GM18517 (cell line): ENCODE data around the gene SLC49A3.

Source experiments
- ATAC-seq: cut with Tn5 transposase; IDR thresholded peaks from one replicate; pipeline ENCODE4 v1.9.1; 2021; ENCODE audit warnings: mild to moderate bottlenecking, moderate library complexity; ENCODE audit not compliant: unreplicated experiment

SLC49A3 gene

DNA sequence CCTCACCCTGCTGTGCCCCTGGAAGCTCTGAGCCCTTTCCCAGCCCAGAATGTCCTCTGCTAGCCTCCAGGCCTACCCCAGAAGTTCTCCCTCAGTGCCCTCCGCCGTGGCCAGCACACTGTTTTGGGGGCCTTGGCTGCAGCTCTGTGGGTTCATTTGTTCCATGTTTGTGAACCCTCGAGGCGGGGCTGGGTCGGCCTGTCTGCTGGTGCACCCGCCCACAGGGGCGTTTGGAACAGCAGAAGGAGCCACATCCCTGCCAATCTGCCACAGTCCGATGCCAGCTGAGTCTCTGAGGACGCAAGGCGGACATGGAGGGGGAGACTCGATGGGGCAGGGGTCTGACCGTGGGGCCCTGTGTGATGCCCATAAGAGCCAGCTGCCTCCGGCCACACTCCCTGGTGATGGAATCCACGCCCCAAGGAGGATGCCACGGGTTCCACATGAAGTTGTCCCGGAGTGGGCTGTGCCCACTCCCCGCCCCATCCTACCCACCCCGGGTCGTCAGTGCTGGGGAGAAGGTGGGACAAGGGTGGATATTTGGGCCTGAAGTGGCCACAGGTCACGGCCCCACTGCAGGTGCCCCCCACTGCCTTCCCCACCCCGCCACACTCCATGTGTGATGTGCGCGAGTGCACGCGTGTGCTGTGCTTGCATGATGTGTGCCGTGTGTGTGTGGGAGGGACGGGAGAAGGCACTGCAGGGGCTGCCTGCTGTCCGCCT, 22.0 kb downstream of the SLC49A3 start:
- ATAC-seq: no peak

DNA sequence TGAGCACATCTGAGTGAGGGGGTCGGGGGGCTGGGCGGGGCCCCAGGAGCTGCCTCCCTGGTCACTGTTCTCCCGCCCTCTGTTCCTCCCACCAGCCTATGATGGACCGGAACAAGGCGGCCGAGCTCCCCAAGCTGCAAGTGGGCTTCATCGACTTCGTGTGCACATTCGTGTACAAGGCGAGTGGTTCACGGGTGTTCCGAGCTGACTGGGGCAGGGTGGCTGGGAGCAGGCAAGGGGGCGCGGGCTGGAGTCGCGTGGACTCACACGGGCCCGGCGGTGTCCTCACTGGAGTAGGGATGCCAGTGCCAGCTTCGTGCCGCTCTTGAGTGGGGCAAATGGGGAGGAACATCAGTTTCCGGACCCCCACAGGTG, 22.5 kb downstream of the SLC49A3 start:
- ATAC-seq: no peak

GRCh38 chr4:665751-666435, 23.1 kb downstream of the SLC49A3 start:
- no peak for ATAC-seq

- no peak for ATAC-seq
Measured at GRCh38 chr4:665381-665750, 23.6 kb downstream of the SLC49A3 start.

- ATAC-seq: no peak
Measured at GRCh38 chr4:664713-665231, 24.2 kb downstream of the SLC49A3 start.

DNA sequence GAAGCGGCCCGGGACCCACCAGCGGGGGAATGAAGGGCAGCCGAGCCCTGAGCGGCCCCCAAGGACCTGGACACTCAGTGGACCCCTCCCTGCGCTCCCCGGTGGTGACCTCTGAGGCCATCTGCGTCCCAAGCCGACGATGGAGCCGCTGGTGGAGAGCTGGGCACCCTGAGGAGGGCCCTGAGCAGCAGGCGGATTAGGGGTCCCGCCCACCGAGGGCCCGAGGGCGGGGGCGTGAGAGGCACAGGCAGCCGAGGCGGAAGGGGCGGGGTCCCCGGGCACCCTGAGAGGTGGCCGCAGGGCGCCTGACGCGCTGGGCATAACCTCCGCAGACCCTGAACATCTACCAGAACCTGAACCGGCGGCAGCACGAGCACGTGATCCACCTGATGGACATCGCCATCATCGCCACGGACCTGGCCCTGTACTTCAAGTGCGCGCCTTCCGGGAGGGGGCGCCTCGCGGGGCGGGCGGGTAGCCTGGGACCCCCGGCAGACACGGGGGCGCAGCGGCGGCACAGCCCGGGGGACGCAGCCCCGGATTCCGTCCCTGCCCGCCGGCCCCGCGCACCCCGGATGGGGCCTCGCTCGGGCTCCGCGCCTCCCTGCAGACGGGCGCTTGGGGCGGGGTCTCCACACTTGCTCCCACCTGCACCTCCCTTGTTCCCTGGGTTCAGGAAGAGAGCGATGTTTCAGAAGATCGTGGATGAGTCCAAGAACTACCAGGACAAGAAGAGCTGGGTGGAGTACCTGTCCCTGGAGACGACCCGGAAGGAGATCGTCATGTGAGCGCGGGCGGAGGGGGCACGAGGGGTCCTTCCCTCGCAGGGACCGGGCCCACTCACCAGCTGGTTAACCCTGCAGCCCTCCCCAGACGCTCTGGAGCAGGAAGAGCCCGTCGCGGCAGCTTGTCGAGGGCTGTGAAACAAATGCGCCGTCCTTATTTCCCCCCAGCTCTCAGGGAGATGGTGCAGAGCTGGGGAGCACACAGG, 25.2 kb downstream of the SLC49A3 start:
- ATAC-seq: peak; percentile 50

DNA sequence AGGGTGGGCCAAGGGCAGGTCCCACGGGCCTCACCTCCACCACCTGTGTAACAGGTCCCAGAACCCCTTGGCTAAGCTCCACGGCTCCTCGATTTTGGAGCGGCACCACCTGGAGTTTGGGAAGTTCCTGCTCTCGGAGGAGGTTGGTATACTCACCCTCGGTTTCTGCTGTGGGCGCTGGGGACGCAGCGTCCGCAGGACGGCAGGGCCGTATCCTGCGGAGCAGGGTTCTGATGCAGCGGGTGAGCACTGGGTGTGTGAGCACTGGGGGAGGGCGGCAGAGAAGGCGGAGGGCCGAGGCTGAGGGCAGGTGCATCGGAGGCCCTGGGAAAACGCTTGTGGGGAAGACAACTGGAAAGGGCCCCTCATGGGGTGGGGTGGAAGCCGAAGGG, 25.9 kb downstream of the SLC49A3 start:
- ATAC-seq: no peak

- ATAC-seq: no peak
Measured at GRCh38 chr4:661881-662761, 26.8 kb downstream of the SLC49A3 start.

DNA sequence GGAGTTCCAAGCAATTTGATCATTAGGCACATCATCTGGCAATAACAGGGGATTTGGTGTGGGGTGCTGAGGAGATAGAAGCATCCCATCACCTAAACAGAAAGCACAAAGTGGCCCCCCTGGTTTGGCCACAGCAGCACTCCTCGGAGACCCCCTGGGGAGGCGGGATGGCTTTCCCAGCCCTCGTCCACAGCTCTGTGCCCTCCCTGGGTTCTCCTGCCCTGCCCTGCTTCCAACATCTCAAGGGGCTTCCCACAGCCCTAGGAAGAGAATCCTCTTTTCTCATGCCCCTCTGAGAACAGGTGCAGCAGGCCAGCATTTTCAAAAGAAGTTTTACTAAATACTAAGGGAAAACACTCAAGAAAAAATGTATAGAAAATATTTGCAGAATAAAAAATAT, 27.7 kb downstream of the SLC49A3 start:
- ATAC-seq: no peak

DNA sequence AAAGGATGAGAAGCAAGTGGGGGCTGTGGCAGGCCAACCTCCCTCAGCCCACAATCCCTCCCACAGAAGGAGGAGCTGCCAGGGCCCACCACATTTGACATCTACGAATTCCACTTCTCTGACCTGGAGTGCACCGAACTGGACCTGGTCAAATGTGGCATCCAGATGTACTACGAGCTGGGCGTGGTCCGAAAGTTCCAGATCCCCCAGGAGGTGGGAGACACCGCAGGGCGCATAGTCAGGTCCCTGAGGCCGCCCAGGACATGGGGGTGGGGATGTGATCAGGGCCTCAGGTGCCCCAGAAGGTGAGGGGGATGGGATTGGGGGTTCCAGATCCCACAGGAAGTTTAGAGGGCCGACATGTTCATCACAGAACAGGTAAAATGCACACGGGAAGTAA, 28.6 kb downstream of the SLC49A3 start:
- no peak for ATAC-seq

GRCh38 chr4:659851-660250, 29.1 kb downstream of the SLC49A3 start:
- no peak for ATAC-seq

- ATAC-seq: no peak
Measured at GRCh38 chr4:658681-659667, 30.0 kb downstream of the SLC49A3 start.

DNA sequence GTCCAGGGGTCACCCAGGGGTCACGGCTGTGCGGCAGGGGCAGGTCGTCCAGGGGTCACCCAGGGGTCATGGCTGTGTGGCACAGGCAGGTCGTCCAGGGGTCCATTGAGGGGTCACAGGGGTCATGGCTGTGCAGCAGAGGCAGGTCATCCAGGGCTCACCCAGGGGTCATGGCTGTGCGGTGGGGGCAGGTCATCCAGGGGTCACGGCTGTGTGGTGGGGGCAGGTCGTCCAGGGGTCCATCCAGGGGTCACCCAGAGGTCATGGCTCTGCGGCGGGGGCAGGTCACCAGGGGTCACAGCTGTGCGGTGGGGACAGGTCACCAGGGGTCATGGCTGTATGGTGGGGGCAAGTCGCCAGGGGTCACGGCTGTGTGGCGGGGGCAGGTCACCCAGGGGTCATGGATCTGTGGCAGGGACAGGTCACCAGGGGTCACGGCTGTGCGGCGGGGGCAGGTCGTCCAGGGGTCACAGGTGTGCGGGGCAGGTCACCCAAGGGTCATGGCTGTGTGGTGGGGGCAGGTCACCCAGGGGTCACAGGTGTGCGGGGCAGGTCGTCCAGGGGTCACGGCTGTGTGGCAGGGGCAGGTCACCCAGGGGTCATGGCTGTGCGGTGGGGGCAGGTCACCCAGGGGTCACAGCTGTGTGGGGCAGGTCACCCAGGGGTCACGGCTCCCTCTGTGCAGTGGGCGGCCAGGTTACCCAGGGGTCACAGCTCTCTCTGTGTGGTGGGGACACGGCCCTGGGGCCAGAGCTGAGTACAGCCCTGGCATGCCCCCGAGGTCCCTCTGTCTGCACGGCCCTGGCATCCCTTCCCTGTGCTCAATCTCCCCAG, 30.9 kb downstream of the SLC49A3 start:
- ATAC-seq: no peak

GRCh38 chr4:657338-657833, 31.6 kb downstream of the SLC49A3 start:
- ATAC-seq: no peak

DNA sequence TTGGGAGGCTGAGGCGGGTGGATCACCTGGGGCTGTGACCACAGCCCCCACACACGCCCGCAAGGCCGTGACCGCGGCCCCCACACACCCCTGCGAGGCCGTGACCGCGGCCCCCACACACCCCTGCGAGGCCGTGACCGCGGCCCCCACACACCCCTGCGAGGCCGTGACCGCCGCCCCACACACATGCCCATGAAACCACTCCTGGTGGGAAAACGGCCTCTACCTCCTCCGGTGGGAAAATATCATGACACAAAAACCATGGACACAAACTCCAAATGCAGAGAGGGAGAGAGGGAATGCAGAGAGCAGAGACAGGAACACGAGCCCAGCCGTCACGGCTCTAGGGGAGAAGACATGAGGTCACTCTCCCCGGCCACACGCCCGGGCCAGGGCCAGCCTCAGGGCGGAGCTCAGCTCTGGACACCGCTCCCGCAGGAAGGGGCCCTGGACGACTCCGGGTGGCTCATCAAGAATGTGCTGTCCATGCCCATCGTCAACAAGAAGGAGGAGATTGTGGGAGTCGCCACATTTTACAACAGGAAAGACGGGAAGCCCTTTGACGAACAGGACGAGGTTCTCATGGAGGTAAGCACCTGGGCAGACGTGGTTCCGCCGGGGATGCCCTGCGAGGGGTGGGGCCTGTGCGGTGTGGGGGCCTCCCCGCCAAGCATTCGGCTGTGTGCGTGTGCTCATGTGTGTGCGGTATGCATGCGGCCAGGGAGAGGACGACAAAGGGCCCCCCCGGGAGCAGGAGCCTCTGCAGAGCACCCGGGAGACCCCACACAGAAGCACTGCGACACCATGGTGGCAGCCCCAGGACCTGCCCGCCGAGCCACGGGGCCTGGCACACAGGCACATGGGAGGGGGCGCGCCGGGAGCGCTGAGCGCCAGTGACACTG, 32.3 kb downstream of the SLC49A3 start:
- ATAC-seq: no peak

DNA sequence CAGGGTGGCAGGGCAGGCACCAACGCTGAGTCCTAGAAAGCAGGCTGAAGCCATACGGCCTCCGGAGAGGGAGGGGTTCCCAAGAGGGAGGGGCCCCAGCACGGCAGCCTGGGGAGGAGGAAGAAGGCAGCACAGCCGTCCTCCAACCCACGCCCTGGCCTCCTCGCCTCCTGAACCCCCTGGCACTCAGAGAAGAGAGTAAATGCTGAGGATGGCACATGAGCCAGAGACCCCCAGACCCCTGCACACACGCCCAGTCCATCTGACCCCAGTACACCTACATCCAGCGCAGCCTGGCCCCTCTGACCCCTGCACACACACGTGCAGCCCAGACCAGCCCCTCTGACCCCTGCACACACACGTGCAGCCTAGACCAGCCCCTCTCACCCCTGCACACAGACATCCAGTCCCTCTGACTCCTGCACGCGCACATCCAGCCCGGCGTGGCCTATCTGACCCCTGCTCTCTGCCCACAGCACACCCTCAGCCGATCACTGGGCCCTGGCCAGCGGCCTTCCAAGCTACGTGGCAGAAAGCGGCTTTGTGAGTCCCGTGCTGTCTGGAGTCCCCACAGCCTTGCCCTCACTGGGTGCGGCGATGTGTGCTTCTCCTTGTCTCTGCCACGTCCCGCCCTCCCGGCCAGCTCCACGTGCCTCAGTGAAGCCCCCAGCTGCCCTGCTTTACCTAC, 33.3 kb downstream of the SLC49A3 start:
- ATAC-seq: no peak
